NCI-H82 treated with DMSO at 0.1 percent for 48 hours (cell line): ENCODE results near the gene IRAK1BP1.
"Not testable (repeated sequence)": the region's sequence is repeated elsewhere in the genome, so short reads cannot be mapped to it uniquely, and the experiment has no call there.

Source experiments
- DNase-seq: peaks from one replicate; lab custom pipeline; 2025; ENCODE audit not compliant: unreplicated experiment; lab: John Stamatoyannopoulos, UW

Gene IRAK1BP1

GRCh38 chr6:78867370-78868040 lies at the start of gene IRAK1BP1:
IRAK1BP1 (plus strand) TSS chr6:78867551; CDS start chr6:78867577, 26 bp downstream.
- DNase-seq: peak; percentile 62

DNA sequence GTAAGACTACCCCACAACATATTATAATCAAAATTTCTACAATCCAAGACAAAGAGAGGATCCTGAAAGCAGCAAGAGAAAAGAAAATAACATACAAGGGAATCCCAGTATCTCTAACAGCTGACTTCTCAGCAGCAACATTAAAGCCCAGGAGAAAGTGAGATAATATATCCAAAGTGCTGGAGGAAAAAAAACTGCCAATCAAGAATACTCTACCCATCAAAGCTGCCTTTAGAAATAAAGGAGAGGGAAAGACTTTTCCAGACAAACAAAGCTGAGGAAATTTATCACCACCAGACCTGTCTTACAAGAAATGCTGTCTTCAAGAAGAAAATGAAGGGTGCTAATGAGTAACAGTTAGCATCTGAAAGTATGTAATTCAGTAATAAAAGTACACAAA lies 43.3 kb upstream of the IRAK1BP1 start:
- DNase-seq: no peak

GRCh38 chr6:78829407-78829806 lies 37.9 kb upstream of the IRAK1BP1 start:
- no peak for DNase-seq

- no peak for DNase-seq
These were observed 36.5 kb upstream of the IRAK1BP1 start for GRCh38 chr6:78830805-78831204.

DNA sequence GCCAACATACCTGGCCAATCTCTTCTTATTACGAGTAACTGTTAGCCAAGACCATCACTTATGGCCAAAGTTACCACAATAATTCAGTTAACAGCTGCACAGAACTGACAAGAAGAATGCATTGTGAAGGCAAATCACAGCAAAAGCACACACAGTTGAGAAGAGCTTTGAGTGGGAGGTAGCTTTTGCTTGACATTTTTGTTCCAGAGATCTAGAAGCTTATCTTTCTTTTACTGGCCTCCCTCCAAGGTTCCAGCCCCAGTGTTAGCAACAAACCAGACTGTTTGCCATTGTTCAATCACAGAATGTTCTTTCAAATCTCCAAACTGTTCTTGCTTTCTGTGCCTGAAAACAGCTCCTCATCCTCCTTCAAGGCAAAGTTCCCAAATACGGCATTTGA lies 35.9 kb upstream of the IRAK1BP1 start:
- DNase-seq: no peak

GRCh38 chr6:78832091-78832808 lies 35.1 kb upstream of the IRAK1BP1 start:
- DNase-seq: no peak

GRCh38 chr6:78835817-78836216 lies 31.5 kb upstream of the IRAK1BP1 start:
- DNase-seq: no peak

DNA sequence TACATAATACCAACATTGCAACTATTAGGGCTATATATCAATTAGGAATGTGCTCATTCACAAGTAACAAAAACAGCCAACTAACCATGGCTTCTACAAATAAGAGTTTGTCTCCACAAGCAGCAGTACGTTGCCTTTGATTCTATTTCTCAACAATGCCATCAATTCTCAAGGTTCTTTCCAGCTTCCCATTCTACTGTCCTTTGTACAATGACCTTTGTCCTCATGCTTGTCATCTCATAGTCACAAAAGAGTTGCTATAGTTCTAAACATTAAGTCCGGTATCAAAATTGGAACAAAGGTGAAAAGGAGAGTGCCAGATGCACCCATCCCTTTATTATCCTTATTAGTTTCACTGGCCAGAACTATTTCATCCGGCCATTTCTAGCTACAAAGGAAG lies 30.8 kb upstream of the IRAK1BP1 start:
- DNase-seq: no peak

GRCh38 chr6:78841111-78841510 lies 26.2 kb upstream of the IRAK1BP1 start:
- no peak for DNase-seq

DNA sequence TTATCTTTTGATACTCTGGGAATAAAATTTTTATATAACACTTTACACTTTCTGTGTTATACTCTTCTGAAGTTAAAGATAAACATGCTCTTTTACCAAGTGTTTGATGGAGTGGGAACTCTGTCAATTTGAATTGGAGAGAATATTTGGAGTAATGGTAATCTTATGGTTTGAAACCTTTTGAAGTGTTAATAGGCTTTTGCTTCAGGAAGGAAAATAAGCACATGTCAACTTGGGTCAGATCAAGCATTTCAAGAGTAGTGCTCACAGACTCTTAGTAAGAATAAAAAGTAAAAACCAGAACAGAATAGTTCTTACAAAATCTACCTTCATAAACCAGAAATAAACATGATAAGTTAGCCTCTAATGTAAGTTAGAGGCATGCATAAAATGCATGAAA lies 24.4 kb upstream of the IRAK1BP1 start:
- no peak for DNase-seq

DNA sequence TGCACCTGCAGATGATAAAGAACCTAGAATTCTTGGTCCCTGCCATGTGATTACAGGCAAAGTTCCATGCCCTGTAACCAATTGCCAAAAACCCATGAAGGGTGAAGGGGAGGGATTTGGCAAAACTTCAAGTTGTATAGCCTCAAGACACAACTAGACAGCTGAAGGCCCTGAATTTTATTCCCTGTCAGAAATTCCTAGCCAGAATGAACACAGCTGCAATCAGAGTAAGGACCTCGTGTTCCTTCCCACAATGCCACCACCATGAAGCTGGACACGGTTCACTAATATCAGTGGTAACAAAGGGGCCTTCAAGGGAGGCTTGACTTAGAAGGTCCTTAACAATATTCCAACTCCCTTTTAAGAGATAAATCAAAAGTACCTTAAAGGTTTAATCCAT lies 22.5 kb upstream of the IRAK1BP1 start:
- DNase-seq: no peak

DNA sequence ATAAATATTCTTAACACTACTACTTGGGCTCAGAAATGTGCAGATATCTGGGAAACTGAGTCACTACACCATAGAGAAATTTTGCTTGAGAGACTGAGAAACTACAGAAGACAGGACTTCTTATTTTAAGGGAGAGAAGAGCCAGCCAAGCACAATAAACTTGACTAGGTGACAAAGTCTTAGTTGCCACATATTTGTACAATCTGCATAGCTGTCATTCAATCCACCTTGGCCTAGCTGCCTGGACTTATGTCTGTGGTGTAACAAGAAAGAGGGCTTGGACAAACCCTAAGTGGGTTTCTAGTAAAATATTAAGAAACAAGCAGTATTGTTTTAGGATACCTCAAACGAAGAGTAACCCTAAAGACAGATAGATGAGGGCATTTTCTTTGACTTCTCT lies 21.8 kb upstream of the IRAK1BP1 start:
- DNase-seq: no peak

- DNase-seq: no peak
These were observed 16.7 kb upstream of the IRAK1BP1 start for GRCh38 chr6:78850621-78851020.

DNA sequence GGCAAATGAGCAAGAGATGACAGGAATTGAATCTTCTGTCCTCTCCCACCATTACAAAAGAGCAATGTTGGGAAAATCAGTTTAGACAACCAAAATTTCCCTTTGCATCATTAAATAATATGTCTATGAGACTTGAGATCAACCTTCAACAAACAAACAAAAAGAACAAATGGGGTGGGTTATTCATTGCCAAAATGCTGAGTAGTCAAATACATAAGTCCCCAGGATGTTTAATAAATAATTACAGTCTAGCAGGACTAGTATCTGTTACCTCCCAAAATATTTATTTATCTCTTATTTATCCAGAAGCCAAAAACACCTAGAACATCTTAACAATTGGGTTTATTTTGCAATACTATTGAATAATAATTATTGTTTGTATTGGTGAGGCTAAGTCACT lies 16.2 kb upstream of the IRAK1BP1 start:
- DNase-seq: no peak

DNA sequence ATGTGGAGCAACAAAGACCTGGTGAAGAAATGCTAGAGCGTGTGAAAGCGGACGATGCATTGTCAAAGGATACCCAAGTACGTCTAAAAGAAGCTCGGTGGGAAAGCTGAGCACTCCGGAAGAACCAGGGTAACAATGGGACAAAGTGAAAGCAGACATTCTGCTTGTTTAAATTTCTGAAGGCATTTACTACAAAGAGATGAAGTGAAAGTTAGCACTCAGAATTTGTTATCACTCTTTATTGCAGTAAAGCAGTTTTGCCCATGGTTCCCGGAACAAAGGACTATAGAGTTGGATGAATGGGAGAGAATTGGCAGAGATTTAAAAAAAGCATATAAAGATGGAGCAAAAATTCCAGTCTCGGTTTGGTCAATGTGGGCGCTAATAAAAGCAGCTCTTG lies 12.8 kb upstream of the IRAK1BP1 start:
- DNase-seq: no peak

GRCh38 chr6:78858339-78858938 lies 8.9 kb upstream of the IRAK1BP1 start:
- not testable (repeated sequence) for DNase-seq

DNA sequence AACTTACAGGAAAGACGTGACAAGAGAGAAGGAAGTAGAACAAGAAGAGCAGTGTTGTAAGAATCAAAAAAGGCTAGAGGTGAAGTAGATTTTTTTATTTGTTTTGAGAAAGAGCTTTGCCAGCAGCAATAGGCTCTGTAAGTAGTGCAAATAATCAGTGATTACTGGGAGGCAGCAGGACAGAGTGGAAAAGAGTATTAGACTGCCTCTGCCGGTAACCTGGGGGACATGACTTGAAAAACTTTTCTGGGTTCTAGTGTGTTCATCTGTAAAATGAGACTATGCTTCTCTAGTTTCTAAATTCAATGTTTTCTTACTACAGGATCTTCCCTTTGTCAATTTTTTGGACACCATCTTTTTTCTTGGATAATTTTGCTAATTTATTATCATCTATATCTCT lies 5.8 kb upstream of the IRAK1BP1 start:
- DNase-seq: no peak

- DNase-seq: no peak
These were observed 3.8 kb upstream of the IRAK1BP1 start for GRCh38 chr6:78863576-78863975.

- DNase-seq: no peak
These were observed 2.4 kb upstream of the IRAK1BP1 start for GRCh38 chr6:78864957-78865356.

- DNase-seq: no peak
These were observed 356 bp upstream of the IRAK1BP1 start for GRCh38 chr6:78867020-78867369.

DNA sequence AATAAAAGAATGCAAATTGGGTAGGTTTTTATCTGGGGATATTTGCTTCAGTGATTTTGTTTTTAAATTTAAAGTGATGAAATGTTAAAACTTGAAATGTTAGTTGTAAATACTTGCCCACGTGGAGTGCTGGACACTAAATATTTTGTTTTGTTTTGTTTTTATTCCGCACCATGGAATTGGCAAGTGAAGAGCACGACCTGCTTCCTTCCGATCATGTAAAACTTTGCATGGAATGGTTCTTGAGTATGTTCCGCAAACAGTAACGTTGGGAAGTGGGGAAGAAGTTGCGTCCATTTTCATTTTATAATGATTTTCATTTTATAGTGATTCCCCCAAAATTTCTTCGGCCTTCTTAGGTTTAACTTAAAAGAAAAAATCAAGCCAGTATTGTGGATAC lies 765 bp downstream of the IRAK1BP1 start:
- DNase-seq: no peak

DNA sequence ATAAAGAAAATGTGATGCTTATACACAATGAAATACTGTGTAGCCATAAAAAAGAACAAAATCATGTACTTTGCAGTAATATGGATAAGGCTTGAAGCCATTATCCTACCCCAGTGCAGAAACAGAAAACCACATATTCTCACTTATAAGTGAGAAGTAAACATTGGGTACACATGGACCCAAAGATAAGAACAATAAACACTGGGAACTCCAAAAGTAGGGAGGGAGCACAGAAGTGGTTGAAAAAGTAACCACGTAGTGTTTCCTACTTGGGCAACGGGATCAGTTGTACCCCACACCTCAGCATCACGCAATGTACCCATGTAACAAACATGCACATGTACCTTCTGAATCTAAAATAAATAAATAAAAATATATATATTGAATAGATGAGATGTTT lies 8.2 kb downstream of the IRAK1BP1 start:
- DNase-seq: no peak
